ENCODE data around the gene IL6R. TPM values are rescaled to one million over a fixed set of nuclear protein-coding genes. Genes with fewer than 3 reads are reported as not detected.

IL6R gene
- total RNA-seq, 2 experiments from 2014 or later, result 15.7 to 16.0 TPM

DNA sequence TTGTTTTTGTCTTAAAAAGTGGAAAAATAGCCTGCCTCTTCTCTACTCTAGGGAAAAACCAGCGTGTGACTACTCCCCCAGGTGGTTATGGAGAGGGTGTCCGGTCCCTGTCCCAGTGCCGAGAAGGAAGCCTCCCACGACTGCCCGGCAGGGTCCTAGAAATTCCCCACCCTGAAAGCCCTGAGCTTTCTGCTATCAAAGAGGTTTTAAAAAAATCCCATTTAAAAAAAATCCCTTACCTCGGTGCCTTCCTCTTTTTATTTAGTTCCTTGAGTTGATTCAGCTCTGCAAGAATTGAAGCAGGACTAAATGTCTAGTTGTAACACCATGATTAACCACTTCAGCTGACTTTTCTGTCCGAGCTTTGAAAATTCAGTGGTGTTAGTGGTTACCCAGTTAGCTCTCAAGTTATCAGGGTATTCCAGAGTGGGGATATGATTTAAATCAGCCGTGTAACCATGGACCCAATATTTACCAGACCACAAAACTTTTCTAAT, 61.8 kb downstream of the IL6R start:
- Mint-ChIP-seq H3K4me3 (no peak overlapping the region), H3K36me3 (ENCODE audit: low read depth) (peaks cover 4% of the 10 kb centered on the region), H3K4me1 (peaks cover 61% of the 10 kb centered on the region), H3K9me3 (no peaks in the 10 kb centered on the region), H3K27ac (peak overlapping the region; percentile 60), H3K27me3 (peaks cover 3% of the 10 kb centered on the region)
- ChIA-PET CTCF (interaction anchor here (0.7 to 2.3 kb wide), 12 partner anchors 9 to 141 kb away, joined by 3 to 14 read pairs (median 5); no protein-coding TSS in a partner anchor), POLR2A (interaction anchor here (0.8 to 2.6 kb wide), 7 partner anchors 22 to 115 kb away, joined by 3 to 9 read pairs (median 4); partner anchors contain the start of gene IL6R)
- DNase-seq, result no peak

DNA sequence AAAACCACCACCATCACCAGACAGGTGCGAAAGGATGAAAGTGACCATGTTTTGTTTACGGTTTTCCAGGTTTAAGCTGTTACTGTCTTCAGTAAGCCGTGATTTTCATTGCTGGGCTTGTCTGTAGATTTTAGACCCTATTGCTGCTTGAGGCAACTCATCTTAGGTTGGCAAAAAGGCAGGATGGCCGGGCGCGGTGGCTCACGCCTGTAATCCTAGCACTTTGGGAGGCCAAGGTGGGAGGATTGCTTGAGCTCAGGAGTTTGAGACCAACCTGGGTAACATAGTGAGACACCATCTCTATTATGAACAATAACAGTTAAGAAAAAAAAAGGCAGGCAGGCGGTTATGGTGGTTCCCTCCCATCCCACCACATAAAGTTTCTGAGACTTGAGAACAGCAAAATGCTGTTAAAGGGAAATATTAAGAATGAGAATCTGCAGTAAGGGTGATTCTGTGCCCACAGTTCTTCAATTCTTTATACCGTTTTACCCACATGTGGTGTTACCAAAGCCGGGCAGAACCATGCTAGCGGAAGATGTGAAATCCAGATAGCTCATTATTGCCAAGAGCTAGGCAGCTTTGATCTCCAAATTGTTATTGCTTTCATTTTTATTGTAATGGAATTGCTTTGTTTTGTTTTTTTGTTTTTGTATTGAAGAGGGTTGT, 62.4 kb downstream of the IL6R start:
- Mint-ChIP-seq H3K9me3 (no peaks in the 10 kb centered on the region), H3K4me1 (peaks cover 58% of the 10 kb centered on the region), H3K36me3 (ENCODE audit: low read depth) (peaks cover 4% of the 10 kb centered on the region), H3K4me3 (no peak overlapping the region), H3K27me3 (peaks cover 5% of the 10 kb centered on the region), H3K27ac (peak overlapping the region; percentile 60)
- POLR2A ChIA-PET, result interaction anchor here (0.8 to 2.6 kb wide), 8 partner anchors 22 to 583 kb away, joined by 3 to 9 read pairs (median 4); partner anchors contain the start of gene IL6R
- DNase-seq, result no peak
- CTCF ChIA-PET, result interaction anchor here (0.7 to 2.3 kb wide), 16 partner anchors 8 to 141 kb away, joined by 3 to 14 read pairs (median 4); no protein-coding TSS in a partner anchor

DNA sequence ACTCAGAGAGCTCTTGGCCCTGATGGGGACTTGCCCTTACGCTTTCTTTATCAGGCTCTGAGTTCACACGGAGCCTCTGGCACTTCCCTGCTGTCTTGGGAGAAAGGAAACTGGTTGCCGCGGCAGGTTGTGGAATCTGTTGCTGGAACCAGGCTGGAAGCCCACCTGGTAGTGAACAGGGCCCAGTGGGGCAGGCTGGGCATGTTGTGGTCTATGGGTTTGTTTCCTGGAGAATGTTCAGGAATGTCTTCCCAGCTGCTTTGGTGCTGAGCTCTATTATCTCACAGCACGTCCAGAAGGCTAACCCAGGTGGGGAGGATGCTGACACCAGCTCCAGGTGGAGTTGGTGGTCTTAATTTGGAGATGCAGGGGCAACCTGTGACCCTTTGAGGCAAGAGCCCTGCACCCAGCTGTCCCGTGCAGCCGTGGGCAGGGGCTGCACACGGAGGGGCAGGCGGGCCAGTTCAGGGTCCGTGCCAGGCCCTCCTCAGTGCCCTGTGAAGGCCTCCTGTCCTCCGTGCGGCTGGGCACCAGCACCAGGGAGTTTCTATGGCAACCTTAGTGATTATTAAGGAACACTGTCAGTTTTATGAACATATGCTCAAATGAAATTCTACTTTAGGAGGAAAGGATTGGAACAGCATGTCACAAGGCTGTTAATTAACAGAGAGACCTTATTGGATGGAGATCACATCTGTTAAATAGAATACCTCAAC, 63.5 kb downstream of the IL6R start:
- CTCF ChIA-PET, result interaction anchor here (0.7 to 2.3 kb wide), 9 partner anchors 8 to 216 kb away, joined by 3 to 14 read pairs (median 4); no protein-coding TSS in a partner anchor
- Mint-ChIP-seq H3K27me3 (peaks cover 5% of the 10 kb centered on the region), H3K27ac (no peak overlapping the region), H3K4me1 (peaks cover 48% of the 10 kb centered on the region), H3K36me3 (ENCODE audit: low read depth) (peaks cover 4% of the 10 kb centered on the region), H3K4me3 (no peak overlapping the region), H3K9me3 (no peaks in the 10 kb centered on the region)
- POLR2A ChIA-PET, result interaction anchor here (0.8 to 2.6 kb wide), 3 partner anchors 24 to 582 kb away, joined by 3 to 9 read pairs (median 5); no protein-coding TSS in a partner anchor
- no peak for DNase-seq

DNA sequence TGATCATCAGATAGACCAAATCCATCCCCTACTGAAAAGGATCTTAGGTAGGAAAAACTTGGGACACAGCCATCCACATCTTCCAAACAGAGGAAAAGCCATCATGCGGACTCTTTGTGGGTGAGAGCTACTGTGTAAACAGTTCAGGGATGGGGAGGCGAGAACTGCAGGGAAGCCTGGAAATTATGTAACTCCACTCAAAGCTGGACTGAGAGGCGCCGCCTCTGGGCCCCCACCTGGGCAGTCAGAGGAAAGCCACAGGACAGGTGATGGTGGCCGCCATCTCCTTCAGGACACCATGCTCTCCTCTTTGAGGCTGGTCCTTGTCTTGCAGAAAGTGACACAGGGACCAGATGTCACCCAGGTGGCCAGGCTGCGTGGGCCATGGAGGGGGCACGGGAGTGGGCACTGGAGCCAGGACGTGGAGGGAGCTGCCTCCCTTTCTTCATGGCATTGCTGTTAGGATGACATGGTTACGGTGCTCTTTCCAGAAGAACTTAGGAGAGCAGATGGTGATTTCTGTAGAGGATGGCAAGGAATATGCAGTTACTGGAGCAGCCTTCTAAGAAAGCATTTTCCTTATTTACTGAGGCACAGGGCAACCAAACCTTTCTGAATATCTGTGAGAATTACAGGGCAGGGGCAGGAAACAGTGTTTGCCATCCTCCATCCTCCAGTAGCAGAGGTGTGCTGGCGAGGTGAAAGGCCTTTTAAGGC, 64.9 kb downstream of the IL6R start:
- H3K4me1 Mint-ChIP-seq, result peaks cover 38% of the 10 kb centered on the region
- no peak overlapping the region for H3K27ac Mint-ChIP-seq
- H3K27me3 Mint-ChIP-seq, result peaks cover 5% of the 10 kb centered on the region
- ChIA-PET POLR2A (no interaction called here), CTCF (no interaction called here)
- H3K4me3 Mint-ChIP-seq, result no peak overlapping the region
- no peak for DNase-seq
- H3K36me3 Mint-ChIP-seq (ENCODE audit: low read depth), result peaks cover 3% of the 10 kb centered on the region
- no peaks in the 10 kb centered on the region for H3K9me3 Mint-ChIP-seq

DNA sequence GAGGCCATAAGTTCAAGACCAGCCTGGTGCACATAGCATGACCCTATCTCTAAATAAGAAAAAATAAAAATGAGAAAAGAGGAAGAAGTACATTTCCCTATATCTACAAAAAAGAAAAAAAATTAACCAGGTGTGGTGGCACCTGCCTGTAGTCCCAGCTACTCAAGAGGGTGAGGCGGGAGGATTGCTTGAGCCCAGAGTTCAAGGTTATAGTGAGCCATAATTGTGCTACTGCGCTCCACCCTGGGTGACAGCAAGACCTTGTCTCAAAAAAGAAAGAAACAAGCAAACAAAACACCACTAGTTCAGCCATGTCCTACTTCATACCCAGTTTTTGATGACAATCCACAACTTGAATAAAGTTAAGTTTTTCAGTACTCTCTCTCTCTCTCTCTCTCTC, 66.2 kb downstream of the IL6R start:
- no peak overlapping the region for H3K4me3 Mint-ChIP-seq
- POLR2A ChIA-PET, result no interaction called here
- DNase-seq, result no peak
- H3K27me3 Mint-ChIP-seq, result peaks cover 5% of the 10 kb centered on the region
- H3K36me3 Mint-ChIP-seq (ENCODE audit: low read depth), result no peaks in the 10 kb centered on the region
- peaks cover 25% of the 10 kb centered on the region for H3K4me1 Mint-ChIP-seq
- CTCF ChIA-PET, result interaction anchor here (1.0 kb wide), 3 partner anchors 8 to 75 kb away, joined by 3 read pairs; no protein-coding TSS in a partner anchor
- H3K27ac Mint-ChIP-seq, result no peak overlapping the region
- no peaks in the 10 kb centered on the region for H3K9me3 Mint-ChIP-seq

DNA sequence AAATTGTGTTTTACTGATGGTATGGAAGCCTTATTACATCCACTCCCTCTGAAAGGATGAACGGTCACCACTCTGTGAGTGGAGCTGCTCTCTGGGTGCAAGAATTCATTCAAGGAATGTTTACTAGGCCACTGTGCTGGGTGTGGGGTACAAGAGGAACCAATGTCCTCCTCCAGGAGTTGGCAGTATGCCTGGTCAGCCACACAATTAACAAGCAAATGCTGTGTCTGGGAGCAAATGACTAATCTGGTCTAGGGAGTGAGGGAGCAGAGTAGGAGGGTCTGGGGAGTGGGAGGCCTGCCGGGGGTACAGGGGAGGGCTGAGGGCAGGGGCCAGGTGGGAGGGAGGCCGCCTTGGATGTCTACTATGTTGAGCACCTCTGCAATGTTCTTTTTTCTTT, 69.7 kb downstream of the IL6R start:
- H3K4me3 Mint-ChIP-seq, result no peak overlapping the region
- DNase-seq, result no peak

DNA sequence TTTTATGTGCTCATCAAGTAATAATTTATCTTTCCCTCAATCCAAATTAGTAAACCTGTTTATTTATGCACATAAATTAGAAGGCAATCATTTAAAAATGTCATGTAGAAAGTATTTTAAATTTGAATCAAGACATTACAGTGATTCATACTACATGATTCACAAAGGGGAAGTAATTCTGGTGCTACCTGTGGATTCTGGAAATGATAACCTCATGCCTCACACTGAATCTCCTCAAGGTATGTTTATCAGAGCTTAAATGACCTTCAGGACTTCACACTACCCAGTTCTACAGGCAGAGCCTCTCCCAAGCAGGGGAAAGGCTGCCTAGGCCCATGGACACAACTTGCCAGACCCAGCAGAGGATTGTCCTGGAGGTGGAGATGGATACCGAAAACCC, 71.6 kb downstream of the IL6R start:
- Mint-ChIP-seq H3K4me3 (no peak overlapping the region), H3K9me3 (no peaks in the 10 kb centered on the region), H3K27me3 (peaks cover 3% of the 10 kb centered on the region), H3K4me1 (peaks cover 22% of the 10 kb centered on the region), H3K36me3 (ENCODE audit: low read depth) (no peaks in the 10 kb centered on the region), H3K27ac (no peak overlapping the region)
- ChIA-PET CTCF (interaction anchor here (0.6 to 1.3 kb wide), 3 partner anchors 9 to 82 kb away, joined by 3 read pairs; partner anchors contain the start of gene UBE2Q1), POLR2A (no interaction called here)
- no peak for DNase-seq

More for the DNA sequence above, 69.7 kb downstream of the IL6R start:
- Mint-ChIP-seq H3K36me3 (ENCODE audit: low read depth) (no peaks in the 10 kb centered on the region), H3K27me3 (peaks cover 5% of the 10 kb centered on the region), H3K4me1 (peaks cover 20% of the 10 kb centered on the region), H3K27ac (no peak overlapping the region), H3K9me3 (no peaks in the 10 kb centered on the region)
- ChIA-PET POLR2A (interaction anchor here (1.0 kb wide), 1 partner anchor 11 kb away, joined by 3 read pairs; no protein-coding TSS in a partner anchor), CTCF (no interaction called here)

DNA sequence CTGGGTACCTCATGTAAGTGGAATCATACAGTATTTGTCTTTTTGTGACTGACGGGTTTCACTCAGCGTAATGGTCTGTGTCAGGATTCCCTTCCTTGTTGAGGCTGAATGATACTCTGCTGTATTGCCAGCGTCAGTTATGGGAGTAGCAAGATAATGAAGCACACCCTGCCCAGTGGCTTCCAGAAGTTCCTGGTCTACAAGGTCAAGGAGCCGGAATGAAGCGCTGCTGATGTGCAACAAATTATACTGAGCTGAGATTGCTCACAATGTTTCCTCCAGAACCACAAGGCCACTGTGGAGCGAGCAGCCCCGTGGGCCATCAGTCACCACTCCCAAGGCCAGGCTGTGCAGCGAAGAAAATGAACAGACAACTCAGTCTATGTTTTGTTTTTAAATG, 72.9 kb downstream of the IL6R start:
- Mint-ChIP-seq H3K36me3 (ENCODE audit: low read depth) (no peaks in the 10 kb centered on the region), H3K4me1 (peaks cover 22% of the 10 kb centered on the region), H3K27me3 (peaks cover 1% of the 10 kb centered on the region), H3K4me3 (no peak overlapping the region), H3K27ac (no peak overlapping the region), H3K9me3 (no peaks in the 10 kb centered on the region)
- ChIA-PET POLR2A (no interaction called here), CTCF (interaction anchor here (0.7 kb wide), 1 partner anchor 150 kb away, joined by 3 read pairs; no protein-coding TSS in a partner anchor)
- DNase-seq, result no peak

DNA sequence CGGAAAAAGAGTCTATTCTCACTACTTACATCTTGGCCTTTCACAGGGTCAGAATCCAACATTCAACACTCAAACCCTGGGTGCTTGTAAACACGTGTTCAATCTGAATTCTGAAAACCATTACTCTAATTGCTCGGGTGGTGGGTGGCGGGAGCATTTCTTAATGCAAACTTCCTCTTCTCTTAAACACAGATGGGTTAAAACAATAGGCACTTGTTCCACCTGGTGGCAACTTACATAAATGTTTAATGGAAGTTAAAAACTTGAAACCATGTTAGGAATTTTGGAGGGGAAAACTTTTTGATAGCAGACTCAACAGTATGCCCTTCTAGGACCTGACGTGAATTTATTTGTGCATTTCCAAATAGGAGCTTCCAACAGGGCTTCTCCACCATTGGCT, 73.5 kb downstream of the IL6R start:
- ChIA-PET CTCF (interaction anchor here (1.0 to 5.0 kb wide), 23 partner anchors 11 to 459 kb away, joined by 3 to 111 read pairs (median 3); partner anchors contain the start of genes IL6R and UBE2Q1), POLR2A (interaction anchor here (1.1 to 1.6 kb wide), 3 partner anchors 71 to 75 kb away, joined by 3 to 5 read pairs (median 4); no protein-coding TSS in a partner anchor)
- no peak overlapping the region for H3K27ac Mint-ChIP-seq
- DNase-seq, result no peak
- H3K9me3 Mint-ChIP-seq, result no peaks in the 10 kb centered on the region
- H3K4me1 Mint-ChIP-seq, result peaks cover 22% of the 10 kb centered on the region
- H3K36me3 Mint-ChIP-seq (ENCODE audit: low read depth), result no peaks in the 10 kb centered on the region
- no peak overlapping the region for H3K4me3 Mint-ChIP-seq
- H3K27me3 Mint-ChIP-seq, result peaks cover 4% of the 10 kb centered on the region

DNA sequence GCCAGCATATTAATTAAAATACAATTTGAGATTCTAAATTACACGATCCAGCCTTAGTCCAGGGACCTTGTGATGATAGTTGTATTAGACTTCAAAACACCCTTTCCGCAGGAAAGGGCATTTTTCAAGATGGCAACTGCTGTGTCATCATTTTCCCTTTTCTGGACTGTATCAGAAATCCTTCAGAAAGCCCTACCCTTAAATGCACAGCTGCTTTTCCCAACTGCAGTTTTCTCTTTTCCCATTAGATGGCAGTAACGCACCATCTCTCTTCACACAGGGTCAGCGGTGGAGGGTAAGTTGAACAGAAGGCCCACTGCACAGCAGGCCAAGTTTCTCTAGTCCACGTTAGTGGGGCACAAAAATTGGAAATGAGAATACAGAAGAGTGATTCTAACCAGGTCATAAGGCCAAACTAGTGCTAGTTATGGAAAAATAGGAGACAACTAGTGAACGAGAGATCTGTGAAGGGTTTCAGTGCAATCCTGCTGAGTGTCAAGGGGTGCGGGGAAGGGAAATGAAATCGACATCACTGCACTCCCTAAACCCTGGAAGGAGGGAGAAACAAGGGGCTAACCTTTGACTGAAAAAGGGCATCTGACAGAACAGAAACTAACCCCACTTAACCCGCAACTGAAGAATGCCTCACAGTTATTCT, 74.8 kb downstream of the IL6R start:
- Mint-ChIP-seq H3K27ac (no peak overlapping the region), H3K9me3 (no peaks in the 10 kb centered on the region)
- POLR2A ChIA-PET, result interaction anchor here (1.1 to 1.6 kb wide), 4 partner anchors 71 to 76 kb away, joined by 3 to 5 read pairs (median 4); no protein-coding TSS in a partner anchor

DNA sequence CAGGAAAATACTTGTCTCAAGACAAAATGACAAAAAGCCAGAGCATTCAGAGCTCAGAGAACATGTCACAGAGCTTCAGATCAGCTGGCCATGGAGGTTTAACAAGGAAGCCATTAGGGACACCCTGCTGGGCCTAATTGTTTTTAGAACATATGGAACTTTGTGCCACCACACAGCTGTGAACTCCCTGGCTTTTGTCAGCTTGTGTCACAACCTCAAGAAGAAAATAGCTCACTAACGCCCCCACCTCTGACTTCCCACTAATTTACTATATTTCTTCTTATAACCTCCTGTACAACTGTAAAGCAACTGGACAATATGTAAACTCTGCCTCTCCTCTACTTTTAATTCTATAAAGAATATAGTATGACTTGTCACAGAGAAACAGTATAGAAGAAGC, 75.9 kb downstream of the IL6R start:
- no peak overlapping the region for H3K4me3 Mint-ChIP-seq
- H3K27ac Mint-ChIP-seq, result no peak overlapping the region
- ChIA-PET CTCF (interaction anchor here (0.6 to 5.0 kb wide), 18 partner anchors 9 to 280 kb away, joined by 3 to 111 read pairs (median 4); no protein-coding TSS in a partner anchor), POLR2A (interaction anchor here (0.6 to 1.4 kb wide), 4 partner anchors 66 to 86 kb away, joined by 3 to 4 read pairs (median 3); no protein-coding TSS in a partner anchor)
- H3K9me3 Mint-ChIP-seq, result no peaks in the 10 kb centered on the region
- peaks cover 22% of the 10 kb centered on the region for H3K4me1 Mint-ChIP-seq
- no peaks in the 10 kb centered on the region for H3K36me3 Mint-ChIP-seq (ENCODE audit: low read depth)
- DNase-seq, result no peak
- H3K27me3 Mint-ChIP-seq, result peaks cover 14% of the 10 kb centered on the region

More for the DNA sequence above, 74.8 kb downstream of the IL6R start:
- CTCF ChIA-PET, result interaction anchor here (0.6 to 5.0 kb wide), 42 partner anchors 8 to 693 kb away, joined by 3 to 111 read pairs (median 3); partner anchors contain the start of genes IL6R, KRTCAP2 and UBE2Q1
- no peak overlapping the region for H3K4me3 Mint-ChIP-seq
- peaks cover 10% of the 10 kb centered on the region for H3K27me3 Mint-ChIP-seq
- peaks cover 22% of the 10 kb centered on the region for H3K4me1 Mint-ChIP-seq
- DNase-seq, result peak; percentile 65
- H3K36me3 Mint-ChIP-seq (ENCODE audit: low read depth), result no peaks in the 10 kb centered on the region

Measured in activated CD4-positive, alpha-beta memory T cell treated with anti-CD3 and anti-CD28 coated beads, Interleukin-2, amount 10 ng/mL, durations not matched to agents 7 days and 5 days (primary cell).